B cell (primary cell): Measurements from ENCODE around the gene LITAFD.

Experiments used
- CTCF ChIP-seq: fragments of 200-600 bp; IDR thresholded peaks from one replicate; pipeline ENCODE4 v1.8.0; 2022; ENCODE audit warnings: antibody characterized with exemption, mild to moderate bottlenecking
- EZH2 ChIP-seq: IDR thresholded peaks from 2 replicates; pipeline ENCODE4 v1.6.1; 2012; ENCODE audit warnings: borderline replicate concordance, low read depth, mild to moderate bottlenecking, moderate library complexity, low read length; ENCODE audit not compliant: insufficient read depth, poor library complexity, severe bottlenecking

- no peak for TF ChIP-seq CTCF
- no peak for TF ChIP-seq EZH2
Measured at GRCh38 chr16:8848939-8849391, 33.2 kb upstream of the LITAFD start.
